ENCODE data around the gene WASF2.

Gene WASF2

DNA sequence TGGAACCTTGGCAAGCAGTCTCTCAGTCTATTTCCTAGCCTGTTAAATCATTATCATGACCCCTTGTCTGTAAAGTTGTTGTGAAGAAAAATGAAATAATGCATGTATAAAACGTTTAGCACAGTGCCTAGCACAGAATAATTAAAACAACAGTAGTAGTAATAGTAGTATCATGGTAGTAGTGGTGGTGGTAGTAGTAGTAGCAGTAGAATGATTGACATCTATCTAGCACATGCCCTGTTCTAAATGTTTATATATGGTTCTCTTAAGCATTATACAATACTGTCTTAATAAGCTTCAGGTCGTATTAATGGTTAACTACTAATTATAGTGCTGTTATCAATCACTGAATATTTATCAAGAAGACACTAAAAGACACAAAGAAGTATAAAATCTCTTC is 50.8 kb downstream of the WASF2 start:
- Histone ChIP-seq H3K9me3 (ENCODE audit: insufficient read depth, low read depth, low read length) (no peaks in the 10 kb centered on the region), H3K27me3 (ENCODE audit: insufficient read depth, low read length) (no peaks in the 10 kb centered on the region), H3K79me2 (ENCODE audit: control insufficient read depth, insufficient read depth, low read length, poor library complexity) (peaks cover 4% of the 10 kb centered on the region), H4K12ac (ENCODE audit: low read depth, low read length) (no peak overlapping the region), H3K23ac (ENCODE audit: low read length) (no peak overlapping the region), H2BK12ac (ENCODE audit: low read length) (no peak overlapping the region), H3K4me3 (ENCODE audit: low read depth, low read length) (no peak overlapping the region), H3K79me1 (ENCODE audit: low read length) (no peaks in the 10 kb centered on the region), H3K18ac (ENCODE audit: low read length) (no peak overlapping the region), H3K4me1 (ENCODE audit: control insufficient read depth in 1 of 2, insufficient read depth in 2 of 2, low read length in 2 of 2) (peaks cover 3 to 5% of the 10 kb centered on the region in 2 experiments), H2BK120ac (ENCODE audit: insufficient read depth, low read length, poor library complexity) (no peak overlapping the region), H4K91ac (ENCODE audit: low read depth, low read length) (no peak overlapping the region), H2AK5ac (ENCODE audit: low read length) (no peak overlapping the region), H3K36me3 (ENCODE audit: control insufficient read depth in 1 of 2, insufficient read depth in 2 of 2, low read length in 2 of 2) (peaks cover 0 to 3% of the 10 kb centered on the region in 2 experiments), H3K9ac (ENCODE audit: low read length) (no peak overlapping the region), H3K27ac (ENCODE audit: low read depth, low read length) (no peak overlapping the region), H2BK5ac (ENCODE audit: low read depth, low read length, poor library complexity) (no peak overlapping the region), H3K14ac (ENCODE audit: low read length) (no peak overlapping the region), H4K8ac (ENCODE audit: low read depth, low read length) (no peak overlapping the region), H3K4ac (ENCODE audit: low read depth, low read length) (no peak overlapping the region), H2AFZ (ENCODE audit: insufficient read depth, low read length, poor library complexity) (no peak overlapping the region), H3K4me2 (ENCODE audit: low read length) (no peak overlapping the region)
- no CpG with 5 or more reads among the region's 2 CpGs for WGBS (ENCODE audit: extremely low coverage, insufficient coverage, insufficient read length)
- DNase-seq, result no peak

- no peaks in the 10 kb centered on the region for H3K9me3 ChIP-seq (ENCODE audit: insufficient read depth, low read depth, low read length)
- no peak overlapping the region for H3K23ac ChIP-seq (ENCODE audit: low read length)
- WGBS (ENCODE audit: extremely low coverage, insufficient coverage, insufficient read length), result no CpG with 5 or more reads among the region's 1 CpG
- H3K4me2 ChIP-seq (ENCODE audit: low read length), result no peak overlapping the region
- H3K4ac ChIP-seq (ENCODE audit: low read depth, low read length), result no peak overlapping the region
- H4K91ac ChIP-seq (ENCODE audit: low read depth, low read length), result no peak overlapping the region
- no peak overlapping the region for H3K9ac ChIP-seq (ENCODE audit: low read length)
- H3K27me3 ChIP-seq (ENCODE audit: insufficient read depth, low read length), result no peaks in the 10 kb centered on the region
- no peak overlapping the region for H3K27ac ChIP-seq (ENCODE audit: low read depth, low read length)
- no peak overlapping the region for H2BK12ac ChIP-seq (ENCODE audit: low read length)
- H3K4me1 ChIP-seq (ENCODE audit: control insufficient read depth in 1 of 2, insufficient read depth in 2 of 2, low read length in 2 of 2), result peaks cover 2 to 3% of the 10 kb centered on the region in 2 experiments
- no peak overlapping the region for H4K8ac ChIP-seq (ENCODE audit: low read depth, low read length)
- H3K36me3 ChIP-seq (ENCODE audit: control insufficient read depth in 1 of 2, insufficient read depth in 2 of 2, low read length in 2 of 2), result peaks cover 0 to 2% of the 10 kb centered on the region in 2 experiments
- H2BK5ac ChIP-seq (ENCODE audit: low read depth, low read length, poor library complexity), result no peak overlapping the region
- no peak overlapping the region for H2AK5ac ChIP-seq (ENCODE audit: low read length)
- H3K79me2 ChIP-seq (ENCODE audit: control insufficient read depth, insufficient read depth, low read length, poor library complexity), result peaks cover 2% of the 10 kb centered on the region
- no peak overlapping the region for H3K4me3 ChIP-seq (ENCODE audit: low read depth, low read length)
- DNase-seq, result peak; percentile 12 to 35
- no peak overlapping the region for H3K14ac ChIP-seq (ENCODE audit: low read length)
- no peak overlapping the region for H3K18ac ChIP-seq (ENCODE audit: low read length)
- no peak overlapping the region for H2BK120ac ChIP-seq (ENCODE audit: insufficient read depth, low read length, poor library complexity)
- H3K79me1 ChIP-seq (ENCODE audit: low read length), result no peaks in the 10 kb centered on the region
- H4K12ac ChIP-seq (ENCODE audit: low read depth, low read length), result no peak overlapping the region
- no peak overlapping the region for H2AFZ ChIP-seq (ENCODE audit: insufficient read depth, low read length, poor library complexity)
Measured at GRCh38 chr1:27438621-27439061, 51.3 kb downstream of the WASF2 start.

GRCh38 chr1:27436204-27437159 is 53.5 kb downstream of the WASF2 start:
- Histone ChIP-seq H3K4me3 (ENCODE audit: low read depth, low read length) (no peak overlapping the region), H3K27ac (ENCODE audit: low read depth, low read length) (no peak overlapping the region)
- WGBS (ENCODE audit: extremely low coverage, insufficient coverage, insufficient read length), result no CpG with 5 or more reads among the region's 5 CpGs

DNA sequence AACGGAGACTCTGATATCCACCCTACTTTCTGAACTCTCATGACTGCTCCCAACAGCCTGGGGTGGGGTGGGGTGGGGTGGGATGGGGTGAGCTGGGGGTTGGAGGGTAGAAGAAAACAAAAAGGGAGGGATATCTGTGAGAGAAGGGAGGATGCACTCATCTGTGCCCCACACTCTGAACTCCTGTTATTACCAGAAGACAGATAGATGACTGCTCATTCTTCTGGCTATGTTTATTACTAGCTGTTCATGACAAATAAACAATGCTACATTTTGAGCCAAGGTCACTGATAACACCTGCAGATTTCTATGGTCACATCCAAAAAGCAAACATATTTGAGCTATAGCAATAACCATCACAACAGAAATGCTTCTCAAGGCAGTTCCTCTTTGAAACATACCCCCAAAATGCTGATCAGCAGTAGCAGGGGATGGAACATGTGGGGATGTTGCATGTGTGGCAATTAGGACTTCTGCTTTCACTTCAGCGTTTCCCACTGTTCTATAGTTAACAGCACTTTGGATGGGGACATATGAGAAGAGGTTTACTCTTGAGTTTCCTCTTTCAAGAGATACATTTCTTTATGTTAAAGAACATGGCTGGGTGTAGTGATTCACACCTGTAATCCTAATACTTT is 54.3 kb downstream of the WASF2 start:
- Histone ChIP-seq H2AFZ (ENCODE audit: insufficient read depth, low read length, poor library complexity) (no peak overlapping the region), H2BK5ac (ENCODE audit: low read depth, low read length, poor library complexity) (no peak overlapping the region), H4K91ac (ENCODE audit: low read depth, low read length) (no peak overlapping the region), H3K14ac (ENCODE audit: low read length) (no peak overlapping the region), H3K18ac (ENCODE audit: low read length) (no peak overlapping the region), H3K36me3 (ENCODE audit: control insufficient read depth in 1 of 2, insufficient read depth in 2 of 2, low read length in 2 of 2) (peaks cover 0 to 2% of the 10 kb centered on the region in 2 experiments), H2BK120ac (ENCODE audit: insufficient read depth, low read length, poor library complexity) (no peak overlapping the region), H3K23ac (ENCODE audit: low read length) (no peak overlapping the region), H3K9me3 (ENCODE audit: insufficient read depth, low read depth, low read length) (no peaks in the 10 kb centered on the region), H2BK12ac (ENCODE audit: low read length) (no peak overlapping the region), H3K4ac (ENCODE audit: low read depth, low read length) (no peak overlapping the region), H4K8ac (ENCODE audit: low read depth, low read length) (no peak overlapping the region), H2AK5ac (ENCODE audit: low read length) (no peak overlapping the region), H3K27me3 (ENCODE audit: insufficient read depth, low read length) (no peaks in the 10 kb centered on the region), H3K79me1 (ENCODE audit: low read length) (no peaks in the 10 kb centered on the region), H3K4me2 (ENCODE audit: low read length) (no peak overlapping the region), H3K4me3 (ENCODE audit: low read depth, low read length) (no peak overlapping the region), H3K79me2 (ENCODE audit: control insufficient read depth, insufficient read depth, low read length, poor library complexity) (peaks cover 3% of the 10 kb centered on the region), H3K27ac (ENCODE audit: low read depth, low read length) (no peak overlapping the region), H3K9ac (ENCODE audit: low read length) (no peak overlapping the region), H4K12ac (ENCODE audit: low read depth, low read length) (no peak overlapping the region), H3K4me1 (ENCODE audit: control insufficient read depth in 1 of 2, insufficient read depth in 2 of 2, low read length in 2 of 2) (peaks cover 3 to 6% of the 10 kb centered on the region in 2 experiments)
- no CpG with 5 or more reads among the region's 2 CpGs for WGBS (ENCODE audit: extremely low coverage, insufficient coverage, insufficient read length)
- DNase-seq, result peak in 1 of 2 donors; percentile 26

More at GRCh38 chr1:27436204-27437159, 53.5 kb downstream of the WASF2 start:
- no peak overlapping the region for H3K14ac ChIP-seq (ENCODE audit: low read length)
- peaks cover 3% of the 10 kb centered on the region for H3K79me2 ChIP-seq (ENCODE audit: control insufficient read depth, insufficient read depth, low read length, poor library complexity)
- no peak overlapping the region for H3K9ac ChIP-seq (ENCODE audit: low read length)
- DNase-seq, result peak in 1 of 2 donors; percentile 16
- no peak overlapping the region for H3K4me2 ChIP-seq (ENCODE audit: low read length)
- no peaks in the 10 kb centered on the region for H3K79me1 ChIP-seq (ENCODE audit: low read length)
- H3K23ac ChIP-seq (ENCODE audit: low read length), result no peak overlapping the region
- H4K8ac ChIP-seq (ENCODE audit: low read depth, low read length), result no peak overlapping the region
- H2AK5ac ChIP-seq (ENCODE audit: low read length), result no peak overlapping the region
- no peak overlapping the region for H4K12ac ChIP-seq (ENCODE audit: low read depth, low read length)
- H2BK5ac ChIP-seq (ENCODE audit: low read depth, low read length, poor library complexity), result no peak overlapping the region
- H2AFZ ChIP-seq (ENCODE audit: insufficient read depth, low read length, poor library complexity), result no peak overlapping the region
- no peak overlapping the region for H2BK120ac ChIP-seq (ENCODE audit: insufficient read depth, low read length, poor library complexity)
- H3K27me3 ChIP-seq (ENCODE audit: insufficient read depth, low read length), result no peaks in the 10 kb centered on the region
- no peak overlapping the region for H3K18ac ChIP-seq (ENCODE audit: low read length)
- peaks cover 2 to 3% of the 10 kb centered on the region in 2 experiments for H3K4me1 ChIP-seq (ENCODE audit: control insufficient read depth in 1 of 2, insufficient read depth in 2 of 2, low read length in 2 of 2)
- H2BK12ac ChIP-seq (ENCODE audit: low read length), result no peak overlapping the region
- no peak overlapping the region for H4K91ac ChIP-seq (ENCODE audit: low read depth, low read length)
- no peaks in the 10 kb centered on the region for H3K9me3 ChIP-seq (ENCODE audit: insufficient read depth, low read depth, low read length)
- peaks cover 0 to 2% of the 10 kb centered on the region in 2 experiments for H3K36me3 ChIP-seq (ENCODE audit: control insufficient read depth in 1 of 2, insufficient read depth in 2 of 2, low read length in 2 of 2)
- H3K4ac ChIP-seq (ENCODE audit: low read depth, low read length), result no peak overlapping the region

All from trophoblast cell (in vitro differentiated cells and primary cell).